ENCODE results near the gene COG5.

GRCh38 chr7:107213193-107213788 is 350.4 kb downstream of the COG5 start:
- TF ChIP-seq, protein P1, sequence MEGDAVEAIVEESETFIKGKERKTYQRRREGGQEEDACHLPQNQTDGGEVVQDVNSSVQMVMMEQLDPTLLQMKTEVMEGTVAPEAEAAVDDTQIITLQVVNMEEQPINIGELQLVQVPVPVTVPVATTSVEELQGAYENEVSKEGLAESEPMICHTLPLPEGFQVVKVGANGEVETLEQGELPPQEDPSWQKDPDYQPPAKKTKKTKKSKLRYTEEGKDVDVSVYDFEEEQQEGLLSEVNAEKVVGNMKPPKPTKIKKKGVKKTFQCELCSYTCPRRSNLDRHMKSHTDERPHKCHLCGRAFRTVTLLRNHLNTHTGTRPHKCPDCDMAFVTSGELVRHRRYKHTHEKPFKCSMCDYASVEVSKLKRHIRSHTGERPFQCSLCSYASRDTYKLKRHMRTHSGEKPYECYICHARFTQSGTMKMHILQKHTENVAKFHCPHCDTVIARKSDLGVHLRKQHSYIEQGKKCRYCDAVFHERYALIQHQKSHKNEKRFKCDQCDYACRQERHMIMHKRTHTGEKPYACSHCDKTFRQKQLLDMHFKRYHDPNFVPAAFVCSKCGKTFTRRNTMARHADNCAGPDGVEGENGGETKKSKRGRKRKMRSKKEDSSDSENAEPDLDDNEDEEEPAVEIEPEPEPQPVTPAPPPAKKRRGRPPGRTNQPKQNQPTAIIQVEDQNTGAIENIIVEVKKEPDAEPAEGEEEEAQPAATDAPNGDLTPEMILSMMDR (IDR thresholded peaks at IDR 0.05): peak in 1 of 12 donors; percentile 4
- no peak for TF ChIP-seq POLR2A (IDR thresholded peaks at IDR 0.05)

All from heart left ventricle (tissue), 13 donors.